HG03521 (cell line): Measurements from ENCODE around the gene B3GAT3.
"Not testable (repeated sequence)": the region's sequence is repeated elsewhere in the genome, so short reads cannot be mapped to it uniquely, and the experiment has no call there.

Source experiments
- ATAC-seq: cut with Tn5 transposase; IDR thresholded peaks from one replicate; pipeline ENCODE4 v1.9.1; 2021; ENCODE audit warnings: mild to moderate bottlenecking, moderate library complexity; ENCODE audit not compliant: unreplicated experiment

The B3GAT3 gene

DNA sequence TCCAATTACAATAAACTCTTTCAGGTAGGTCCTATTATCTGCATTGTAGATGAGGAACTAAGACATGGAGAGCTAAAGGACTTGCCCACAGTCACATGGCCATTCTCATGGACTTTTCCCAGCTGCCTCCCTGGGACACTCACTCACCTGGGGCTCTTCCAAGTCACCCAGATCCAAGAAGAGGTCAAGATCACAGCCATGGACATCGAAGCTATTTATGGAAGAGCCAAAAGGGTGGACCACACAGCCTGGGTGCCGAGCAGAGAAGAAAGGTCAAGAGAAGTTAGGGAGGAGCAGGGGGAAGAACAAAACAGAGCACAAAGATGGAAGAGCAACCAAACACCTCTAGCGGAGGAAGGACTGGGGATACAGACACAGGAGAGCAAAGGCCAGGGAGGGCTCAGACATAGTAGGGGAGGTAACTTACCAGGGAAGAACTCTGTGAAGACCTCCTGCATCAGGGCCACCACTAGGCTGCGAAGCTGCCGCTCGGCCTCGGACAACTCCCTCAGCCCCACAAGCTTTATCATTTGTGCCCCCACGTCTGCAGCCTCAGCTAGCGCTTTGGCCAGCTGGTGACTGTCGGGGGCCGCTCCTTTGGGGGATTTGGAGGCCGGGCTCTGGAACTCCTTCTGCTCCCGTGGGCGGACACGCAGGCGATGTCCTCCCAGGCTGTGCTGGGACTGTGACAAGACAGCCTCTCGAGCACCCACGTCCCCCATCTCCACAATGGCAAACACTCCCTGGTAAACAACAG, 40.6 kb downstream of the B3GAT3 start:
- ATAC-seq, result no peak

GRCh38 chr11:62579252-62579651, 42.5 kb downstream of the B3GAT3 start:
- ATAC-seq, result no peak

GRCh38 chr11:62578541-62578940, 43.2 kb downstream of the B3GAT3 start:
- ATAC-seq, result no peak

- no peak for ATAC-seq
These were observed 44.6 kb downstream of the B3GAT3 start for GRCh38 chr11:62577046-62577714.

DNA sequence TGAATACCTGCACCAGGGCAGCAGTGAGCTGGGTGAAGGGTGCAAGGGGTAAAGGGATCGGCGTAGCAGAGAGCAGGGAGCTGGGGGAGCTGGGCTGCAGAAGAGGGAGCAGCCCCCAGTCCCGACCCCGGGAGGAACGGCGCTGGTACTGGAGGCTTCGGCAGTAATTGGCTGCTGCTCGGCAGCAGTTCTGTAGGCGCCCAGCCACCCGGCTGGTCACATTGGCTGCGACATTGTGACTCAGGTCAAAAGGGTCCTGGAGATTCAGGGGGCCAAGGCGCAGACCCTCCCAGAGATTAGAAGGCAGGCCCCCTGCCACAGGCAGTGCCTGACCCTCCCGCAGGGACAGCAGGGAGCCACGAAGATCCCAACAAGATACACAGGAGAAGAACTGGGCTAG, 45.9 kb downstream of the B3GAT3 start:
- ATAC-seq, result no peak

GRCh38 chr11:62575156-62575555, 46.6 kb downstream of the B3GAT3 start:
- no peak for ATAC-seq

DNA sequence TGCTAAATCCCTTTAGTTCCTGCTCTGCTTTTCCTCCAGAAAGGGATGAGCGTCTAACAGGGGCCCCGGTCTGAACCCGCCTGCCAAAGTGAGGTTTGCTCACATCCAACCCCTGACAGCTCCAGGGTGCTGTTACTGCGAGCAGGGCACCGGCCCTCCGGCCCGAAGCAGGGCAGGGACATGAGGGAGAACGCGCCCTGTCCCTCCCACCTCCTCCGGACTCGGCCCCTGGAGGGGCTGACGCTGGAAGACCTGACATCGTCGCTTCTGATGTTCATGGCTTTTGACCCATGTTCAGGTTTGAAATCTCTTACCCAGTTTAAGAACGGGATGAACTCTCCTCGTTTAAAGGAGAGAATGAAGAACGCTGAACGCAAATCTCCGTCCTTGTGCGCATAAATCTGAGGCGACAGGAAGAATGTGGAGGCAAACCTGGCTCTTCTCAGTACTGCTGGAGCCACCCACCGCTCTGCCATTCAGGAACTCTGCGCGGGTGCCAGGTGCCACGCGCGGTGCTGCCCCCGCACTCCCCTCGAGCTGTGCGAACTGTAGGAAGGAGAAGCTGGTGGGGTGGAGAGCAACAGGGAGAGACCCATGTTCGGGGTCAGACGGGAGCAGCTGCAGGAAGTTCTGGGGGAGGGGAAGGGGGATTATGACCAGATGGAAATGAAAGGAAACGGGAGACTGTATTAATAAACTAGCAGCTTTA, 47.3 kb downstream of the B3GAT3 start:
- peak; percentile 12 for ATAC-seq

DNA sequence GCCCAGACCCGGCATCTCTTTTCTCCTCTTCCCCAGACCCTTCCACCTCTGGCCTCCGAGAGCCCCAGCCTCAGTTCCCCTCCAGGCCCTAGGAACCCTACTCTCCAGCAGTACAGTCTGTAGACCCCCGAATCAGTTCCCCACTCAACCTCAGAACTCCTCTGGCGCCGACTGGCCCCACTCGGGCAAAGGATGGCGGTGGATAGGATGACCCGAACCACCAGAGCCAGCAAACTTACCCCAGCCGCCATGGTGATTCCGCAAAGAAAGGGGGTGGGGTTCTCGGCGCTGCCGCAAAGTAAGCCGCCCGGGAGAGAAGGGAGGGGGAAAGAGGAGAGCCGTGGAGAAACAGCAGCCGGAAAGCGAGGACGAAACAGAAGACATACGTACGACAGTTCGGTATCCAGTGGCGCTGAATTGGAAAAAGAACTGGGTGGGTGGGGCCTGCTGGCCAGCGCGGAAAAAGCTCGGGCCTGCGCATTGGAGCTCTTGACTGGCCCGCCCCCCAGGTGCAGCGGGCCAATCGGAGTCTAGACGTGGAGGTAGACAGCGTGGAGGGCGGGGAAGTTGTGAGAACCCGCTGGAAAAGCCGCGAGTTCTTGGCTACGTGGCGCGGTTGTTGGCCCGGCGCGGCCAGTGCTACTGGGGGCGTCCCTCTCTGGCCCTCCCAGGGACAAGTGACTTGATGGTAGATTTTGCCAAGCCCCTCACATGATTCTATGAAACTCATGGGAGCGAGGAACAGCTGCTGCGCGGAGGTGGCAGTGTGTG, 48.0 kb downstream of the B3GAT3 start, which contains the start of gene EEF1G:
Gene EEF1G, minus strand, starts transcription at position 300 of the 771 bp plus-strand sequence. Its CDS starts 49 bp downstream, at position 251.
- ATAC-seq, result peak; percentile 89

DNA sequence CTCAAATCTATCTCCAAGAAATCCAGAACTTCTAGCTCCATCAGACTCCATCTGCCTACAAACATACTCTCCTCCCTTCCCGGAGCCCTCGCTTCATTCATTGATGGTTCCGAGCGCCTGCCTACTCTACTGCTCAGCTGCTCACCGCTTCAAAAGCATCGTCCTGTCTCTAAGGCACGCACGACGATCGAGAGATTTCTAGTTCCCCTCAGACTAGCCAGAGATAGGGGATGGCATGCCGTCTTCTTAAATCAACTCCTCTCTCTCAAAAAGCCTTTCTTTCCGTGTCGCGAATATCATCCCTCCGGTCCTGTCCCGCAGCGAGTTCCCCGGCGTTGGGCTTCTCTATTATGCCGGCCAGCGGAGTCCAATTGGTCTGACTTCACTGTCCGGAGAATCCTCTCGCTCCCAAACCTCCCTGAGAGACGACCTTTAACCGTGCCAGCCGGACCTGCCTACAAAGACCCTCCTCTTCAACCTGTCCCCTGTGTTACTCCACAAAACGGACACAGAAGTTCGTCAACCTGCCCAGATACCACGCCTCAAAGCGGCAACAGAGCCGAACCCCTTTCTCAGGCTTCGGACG, 48.7 kb downstream of the B3GAT3 start:
- ATAC-seq, result no peak

DNA sequence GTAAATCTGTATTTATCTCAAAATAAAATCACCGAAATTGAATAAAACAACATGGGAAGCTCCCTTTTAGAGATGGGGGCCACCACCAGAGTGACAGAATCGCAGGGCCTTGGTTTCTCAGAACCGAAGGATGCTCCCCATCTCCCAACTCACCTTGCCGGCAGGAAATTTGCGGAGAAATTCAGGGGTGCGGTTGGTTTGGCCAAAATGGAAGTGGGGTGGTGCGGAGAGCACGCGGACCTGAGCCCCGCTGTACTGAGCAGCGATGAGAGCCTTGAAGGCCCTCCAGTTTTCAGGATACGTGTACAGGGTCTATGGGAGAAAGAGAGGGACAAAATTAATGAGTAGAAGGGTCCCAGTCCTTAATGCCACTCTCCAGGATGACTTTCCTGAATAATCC, 49.4 kb downstream of the B3GAT3 start:
- no peak for ATAC-seq

DNA sequence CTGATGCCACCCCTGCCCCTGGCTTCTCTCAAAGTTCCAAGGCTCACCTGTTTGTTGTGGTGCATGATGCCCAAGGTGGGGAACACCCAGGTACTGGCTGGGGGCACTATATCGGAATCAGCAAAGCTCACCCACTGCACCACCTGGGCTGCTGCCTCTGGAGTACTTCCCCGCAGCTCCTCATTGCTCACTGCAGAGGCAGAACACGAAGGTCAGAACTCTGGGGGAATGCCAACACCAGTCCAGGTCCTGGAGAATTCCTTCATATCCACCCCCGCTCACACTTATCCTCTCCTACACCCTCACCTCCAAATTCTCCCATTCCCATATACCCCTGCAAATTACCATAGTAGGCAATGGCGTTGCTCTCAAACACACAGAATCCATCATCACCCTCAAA, 50.3 kb downstream of the B3GAT3 start:
- not testable (repeated sequence) for ATAC-seq

GRCh38 chr11:62570903-62571302, 50.9 kb downstream of the B3GAT3 start:
- ATAC-seq, result not testable (repeated sequence)

DNA sequence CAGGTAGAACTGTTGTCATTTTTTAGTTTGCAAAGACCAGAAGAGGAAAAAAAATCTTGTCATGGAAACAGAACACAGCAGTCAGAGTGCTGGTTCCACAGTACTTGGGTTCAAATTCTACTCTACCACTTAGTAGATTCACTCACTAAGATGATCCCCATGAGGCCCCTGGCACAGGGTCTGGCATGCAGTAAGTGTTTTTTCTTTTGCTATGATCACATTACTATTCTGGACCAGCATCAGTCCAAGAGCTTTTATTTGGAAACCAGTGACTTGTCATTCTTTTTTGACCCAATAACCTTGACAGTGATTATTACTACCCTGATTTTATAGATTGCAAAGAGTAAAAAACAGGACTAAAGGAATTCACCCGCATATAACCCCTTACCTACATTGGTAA, 52.2 kb downstream of the B3GAT3 start:
- no peak for ATAC-seq

GRCh38 chr11:62567018-62567633, 54.7 kb downstream of the B3GAT3 start:
- no peak for ATAC-seq

GRCh38 chr11:62566247-62566646, 55.5 kb downstream of the B3GAT3 start:
- no peak for ATAC-seq
